Measurements from ENCODE around the gene ACADM.

DNA sequence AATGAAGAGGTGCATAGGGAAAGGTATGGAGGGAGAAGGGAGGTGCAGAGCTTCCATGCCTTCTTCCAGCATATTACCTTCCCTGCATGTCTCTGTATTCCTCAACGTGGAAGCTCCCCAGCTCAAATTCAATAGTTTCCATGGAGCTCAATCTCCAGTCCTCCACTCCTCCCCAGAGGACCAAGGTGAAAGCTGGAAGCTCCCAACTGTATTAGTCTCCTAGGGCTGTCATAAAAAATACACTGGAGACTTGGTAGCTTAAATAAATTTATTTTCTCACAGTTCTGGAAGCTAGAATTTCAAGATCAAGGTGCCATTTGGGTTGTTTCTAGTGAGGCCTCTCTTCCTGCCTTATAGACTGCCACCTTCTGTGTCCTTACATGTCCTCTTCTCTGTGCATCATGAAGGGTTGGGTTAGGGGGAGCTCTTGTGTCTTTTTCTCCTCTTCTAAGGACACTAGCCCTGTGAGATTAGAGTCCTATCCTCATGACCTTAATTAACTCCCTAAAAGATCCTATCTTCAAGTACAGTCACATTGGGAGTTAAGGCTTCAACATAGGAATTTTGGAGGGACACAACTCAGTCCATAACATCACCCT lies 39.6 kb downstream of the ACADM start:
- TF ChIP-seq CTCF (conservative IDR thresholded peaks at IDR 0.05): no peak
- TF ChIP-seq EZH2 (IDR thresholded peaks at IDR 0.05; ENCODE audit: low read depth): no peak
